H9 (cell line): Measurements from ENCODE around the gene GPATCH1. TPM values are rescaled to one million over a fixed set of nuclear protein-coding genes. Genes with fewer than 3 reads are reported as not detected.

Experiments
- DNase-seq: peaks from one replicate; pipeline ENCODE4 v3.0.0-alpha.2; 2017
- H2AFZ ChIP-seq: one replicate; pipeline ENCODE4 v1.6.1; 2013; ENCODE audit warnings: mild to moderate bottlenecking, low read length, control low read depth, moderate library complexity
- H2AK5ac ChIP-seq: 2 replicates; pipeline ENCODE4 v1.6.1; 2013; ENCODE audit warnings: low read length, control low read depth, mixed read lengths; ENCODE audit not compliant: insufficient read length
- H2BK120ac ChIP-seq: one replicate; pipeline ENCODE4 v1.6.1; 2013; ENCODE audit warnings: low read depth, mild to moderate bottlenecking, low read length, control low read depth, inconsistent platforms; ENCODE audit not compliant: poor library complexity, severe bottlenecking
- H2BK12ac ChIP-seq: 2 replicates; pipeline ENCODE4 v1.6.1; 2013; ENCODE audit warnings: low read length, control low read depth, mixed read lengths, low read depth; ENCODE audit not compliant: insufficient read length
- H2BK15ac ChIP-seq: 2 replicates; pipeline ENCODE4 v1.6.1; 2013; ENCODE audit warnings: low read depth, low read length, control low read depth
- H2BK20ac ChIP-seq: one replicate; pipeline ENCODE4 v1.6.1; 2013; ENCODE audit warnings: low read depth, mild to moderate bottlenecking, low read length, control low read depth, inconsistent platforms; ENCODE audit not compliant: poor library complexity, severe bottlenecking
- H2BK5ac ChIP-seq: 2 replicates; pipeline ENCODE4 v1.6.1; 2013; ENCODE audit warnings: low read length, control low read depth, mixed read lengths; ENCODE audit not compliant: insufficient read length
- H3K14ac ChIP-seq: 2 replicates; pipeline ENCODE4 v1.6.1; 2013; ENCODE audit warnings: low read length, control low read depth; ENCODE audit not compliant: insufficient read depth
- H3K18ac ChIP-seq: 2 replicates; pipeline ENCODE4 v1.6.1; 2013; ENCODE audit warnings: low read depth, mild to moderate bottlenecking, mixed read lengths, low read length, control low read depth; ENCODE audit not compliant: insufficient read length
- H3K23ac ChIP-seq: 2 replicates; pipeline ENCODE4 v1.6.1; 2013; ENCODE audit warnings: low read length, control low read depth, mixed read lengths, low read depth; ENCODE audit not compliant: insufficient read length
- H3K23me2 ChIP-seq: 2 replicates; pipeline ENCODE4 v1.6.1; 2013; ENCODE audit warnings: low read depth, mild to moderate bottlenecking, mixed read lengths, low read length, control low read depth; ENCODE audit not compliant: insufficient read length, poor library complexity, severe bottlenecking
- H3K27ac ChIP-seq: 2 replicates; pipeline ENCODE4 v1.5.1; 2013; ENCODE audit warnings: low read length, control low read depth, mixed read lengths, low read depth; ENCODE audit not compliant: insufficient read length
- H3K27me3 ChIP-seq: 2 replicates; pipeline ENCODE4 v1.6.1; 2013; ENCODE audit warnings: low read length, control low read depth, inconsistent platforms; ENCODE audit not compliant: insufficient read depth
- H3K4ac ChIP-seq: 2 replicates; pipeline ENCODE4 v1.6.1; 2013; ENCODE audit warnings: low read depth, mild to moderate bottlenecking, control low read depth, inconsistent platforms, low read length, moderate library complexity
- H3K4me1 ChIP-seq: 2 replicates; pipeline ENCODE4 v1.6.1; 2013; ENCODE audit warnings: low read length, control low read depth, inconsistent platforms; ENCODE audit not compliant: insufficient read depth
- H3K4me2 ChIP-seq: 2 replicates; pipeline ENCODE4 v1.6.1; 2013; ENCODE audit warnings: low read length, control low read depth, mixed read lengths; ENCODE audit not compliant: insufficient read length, insufficient read depth
- H3K56ac ChIP-seq: 2 replicates; pipeline ENCODE4 v1.6.1; 2013; ENCODE audit warnings: low read depth, mild to moderate bottlenecking, mixed read lengths, low read length, control low read depth; ENCODE audit not compliant: insufficient read length
- H3K79me1 ChIP-seq: 2 replicates; pipeline ENCODE4 v1.6.1; 2013; ENCODE audit warnings: low read depth, mild to moderate bottlenecking, moderate library complexity, low read length, control low read depth, inconsistent platforms; ENCODE audit not compliant: insufficient read depth, poor library complexity, severe bottlenecking
- H3K79me2 ChIP-seq: 2 replicates; pipeline ENCODE4 v1.6.1; 2013; ENCODE audit warnings: low read length, control low read depth, inconsistent platforms; ENCODE audit not compliant: insufficient read depth
- H3K9ac ChIP-seq: 2 replicates; pipeline ENCODE4 v1.6.1; 2013; ENCODE audit warnings: low read length, control low read depth, mixed read lengths; ENCODE audit not compliant: insufficient read length; ENCODE audit errors: extremely low read depth
- H3K9me3 ChIP-seq: one replicate; pipeline ENCODE4 v1.6.1; 2013; ENCODE audit warnings: low read depth, low read length, inconsistent platforms; ENCODE audit not compliant: control insufficient read depth
- H3T11ph ChIP-seq: one replicate; pipeline ENCODE4 v1.6.1; 2013; ENCODE audit warnings: mild to moderate bottlenecking, low read length, control low read depth, inconsistent platforms
- H4K20me1 ChIP-seq: one replicate; pipeline ENCODE4 v1.6.1; 2013; ENCODE audit not compliant: control insufficient read depth, insufficient read length, insufficient read depth
- H4K5ac ChIP-seq: 2 replicates; pipeline ENCODE4 v1.6.1; 2013; ENCODE audit warnings: low read depth, mild to moderate bottlenecking, mixed read lengths, low read length, control low read depth; ENCODE audit not compliant: insufficient read length
- H4K8ac ChIP-seq: replicated peaks from 2 replicates; pipeline ENCODE4 v1.6.1; 2013; ENCODE audit warnings: low read length, control low read depth, mixed read lengths, low read depth; ENCODE audit not compliant: insufficient read length
- H4K91ac ChIP-seq: 2 replicates; pipeline ENCODE4 v1.6.1; 2013; ENCODE audit warnings: low read depth, mild to moderate bottlenecking, moderate library complexity, mixed read lengths, low read length, control low read depth; ENCODE audit not compliant: insufficient read length
- H3K27ac Mint-ChIP-seq, 3 experiments: 2 replicates in 2 of 3; 3 replicates in 1 of 3; pipeline ENCODE4 v1.8.0; 2020 to 2021; ENCODE audit warnings: mixed read lengths in 3 of 3, mild to moderate bottlenecking in 1 of 3, moderate library complexity in 1 of 3
- H3K27me3 Mint-ChIP-seq: 2 replicates; pipeline ENCODE4 v1.8.0; 2021; ENCODE audit warnings: low read depth, mild to moderate bottlenecking, moderate library complexity, mixed read lengths
- H3K36me3 Mint-ChIP-seq, 3 experiments: 2 replicates in 2 of 3; 3 replicates in 1 of 3; pipeline ENCODE4 v1.8.0; 2020 to 2021; ENCODE audit warnings: low read depth in 3 of 3, mixed read lengths in 3 of 3; ENCODE audit not compliant: insufficient read depth in 1 of 3
- H3K4me1 Mint-ChIP-seq, 2 experiments: 2 replicates each; pipeline ENCODE4 v1.8.0; 2020; ENCODE audit warnings: mixed read lengths in 2 of 2
- H3K4me3 Mint-ChIP-seq, 2 experiments: 2 replicates in 1 of 2; 3 replicates in 1 of 2; pipeline ENCODE4 v1.8.0; 2020 to 2021; ENCODE audit warnings: mild to moderate bottlenecking in 2 of 2, mixed read lengths in 2 of 2, moderate library complexity in 1 of 2
- H3K9me3 Mint-ChIP-seq, 2 experiments: 2 replicates in 1 of 2; 3 replicates in 1 of 2; pipeline ENCODE4 v1.8.0; 2020; ENCODE audit warnings: mild to moderate bottlenecking in 2 of 2, mixed read lengths in 2 of 2, moderate library complexity in 1 of 2
- WGBS: extraction: QIAGEN DNeasy Blood & Tissue Kit; methylation state at CpG from one replicate; pipeline ENCODE4 v1.1.7; 2013; ENCODE audit warnings: missing lambda C conversion rate, low lambda C conversion rate, mixed read lengths; ENCODE audit not compliant: insufficient read length; ENCODE audit errors: extremely low coverage; 5-methylcytosine and 5-hydroxymethylcytosine counted together
- total RNA-seq: library from RNA; stranded (reverse); gene quantifications from 2 replicates; pipeline ENCODE4 v1.2.1, GENCODE V29; 2021
- TF ChIP-seq, protein P1 (sequence below): fragments of 200-600 bp; sonication (generic); conservative IDR thresholded peaks from 3 replicates; pipeline ENCODE4 v1.8.0; 2021; ENCODE audit warnings: antibody characterized with exemption, mild to moderate bottlenecking

Gene GPATCH1
- total RNA-seq, 1 experiment from 2014 or later: 11.7 TPM

DNA sequence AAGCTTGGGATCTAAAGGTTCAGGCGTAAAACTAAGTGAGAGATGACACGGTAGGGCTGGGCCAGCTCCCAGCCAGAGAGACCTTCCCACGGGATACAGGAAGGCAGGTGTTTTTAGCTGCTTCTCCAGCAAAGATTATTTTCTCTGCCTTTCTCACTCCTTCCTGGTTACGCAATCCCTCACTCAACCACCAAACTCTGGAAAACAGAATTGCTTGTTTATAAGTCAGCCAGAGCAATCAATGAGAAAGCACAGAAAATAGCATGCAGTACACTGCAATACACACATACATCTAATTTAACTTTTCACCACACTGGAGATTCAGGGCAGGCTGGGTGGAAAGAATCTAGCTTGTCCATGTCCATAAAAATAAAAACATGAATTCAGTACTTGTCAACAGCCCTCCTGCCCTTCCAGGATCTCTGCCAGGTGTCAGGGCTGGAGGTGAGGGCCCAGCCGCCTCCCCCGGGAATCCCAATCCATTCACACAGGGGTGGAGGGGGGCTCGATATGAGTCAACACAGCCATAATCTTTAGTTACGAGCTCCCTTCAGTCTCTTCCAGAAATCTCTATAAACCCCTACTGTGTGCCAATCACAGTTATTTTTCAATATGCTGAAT, 28.5 kb upstream of the GPATCH1 start:
- no peaks in the 10 kb centered on the region; the same call in 1 of the 2 replicates for H3K79me2 ChIP-seq
- peaks cover 26 to 39% of the 10 kb centered on the region in 2 experiments for H3K4me1 Mint-ChIP-seq

More for the DNA sequence above, 28.5 kb upstream of the GPATCH1 start:
- Histone ChIP-seq H3K23me2 (no peaks in the 10 kb centered on the region), H4K20me1 (no peaks in the 10 kb centered on the region), H3K14ac (no peak overlapping the region), H3K4ac (no peak overlapping the region), H4K5ac (no peak overlapping the region), H3T11ph (no peak overlapping the region), H2BK120ac (no peak overlapping the region), H3K79me1 (peaks cover 7% of the 10 kb centered on the region), H2BK5ac (no peak overlapping the region), H2BK12ac (no peak overlapping the region), H2AK5ac (no peak overlapping the region), H2BK20ac (no peak overlapping the region), H3K18ac (no peak overlapping the region), H3K4me1 (no peaks in the 10 kb centered on the region), H3K9me3 (no peaks in the 10 kb centered on the region), H3K56ac (no peak overlapping the region), H4K8ac (no peak overlapping the region), H2AFZ (no peak overlapping the region), H3K27ac (no peak overlapping the region), H3K4me2 (no peak overlapping the region), H3K23ac (no peak overlapping the region), H2BK15ac (no peak overlapping the region), H3K9ac (no peak overlapping the region), H4K91ac (no peak overlapping the region), H3K27me3 (no peaks in the 10 kb centered on the region)
- no peaks in the 10 kb centered on the region for H3K27me3 Mint-ChIP-seq
- H3K27ac Mint-ChIP-seq: peak overlapping the region; percentile 71 to 85 (median 81); a peak in 4 of 7 replicates
- DNase-seq: no peak
- TF ChIP-seq, protein P1, sequence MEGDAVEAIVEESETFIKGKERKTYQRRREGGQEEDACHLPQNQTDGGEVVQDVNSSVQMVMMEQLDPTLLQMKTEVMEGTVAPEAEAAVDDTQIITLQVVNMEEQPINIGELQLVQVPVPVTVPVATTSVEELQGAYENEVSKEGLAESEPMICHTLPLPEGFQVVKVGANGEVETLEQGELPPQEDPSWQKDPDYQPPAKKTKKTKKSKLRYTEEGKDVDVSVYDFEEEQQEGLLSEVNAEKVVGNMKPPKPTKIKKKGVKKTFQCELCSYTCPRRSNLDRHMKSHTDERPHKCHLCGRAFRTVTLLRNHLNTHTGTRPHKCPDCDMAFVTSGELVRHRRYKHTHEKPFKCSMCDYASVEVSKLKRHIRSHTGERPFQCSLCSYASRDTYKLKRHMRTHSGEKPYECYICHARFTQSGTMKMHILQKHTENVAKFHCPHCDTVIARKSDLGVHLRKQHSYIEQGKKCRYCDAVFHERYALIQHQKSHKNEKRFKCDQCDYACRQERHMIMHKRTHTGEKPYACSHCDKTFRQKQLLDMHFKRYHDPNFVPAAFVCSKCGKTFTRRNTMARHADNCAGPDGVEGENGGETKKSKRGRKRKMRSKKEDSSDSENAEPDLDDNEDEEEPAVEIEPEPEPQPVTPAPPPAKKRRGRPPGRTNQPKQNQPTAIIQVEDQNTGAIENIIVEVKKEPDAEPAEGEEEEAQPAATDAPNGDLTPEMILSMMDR: no peak
- no peaks in the 10 kb centered on the region; a peak in 1 of 5 replicates for H3K9me3 Mint-ChIP-seq
- WGBS: no CpG with 5 or more reads among the region's 8 CpGs
- no peak overlapping the region for H3K4me3 Mint-ChIP-seq
- peaks cover 5 to 23% (median 18%) of the 10 kb centered on the region in 3 experiments; a peak in 6 of 7 replicates for H3K36me3 Mint-ChIP-seq
